ENCODE measurements around the gene TTC39C. TPM values are rescaled to one million over a fixed set of nuclear protein-coding genes. Genes with fewer than 3 reads are reported as not detected.

Gene TTC39C
- total and polyA plus RNA-seq, 5 donors from 2014 or later, result 109 to 274 (median 180) TPM

- Mint-ChIP-seq H3K27ac (peak overlapping the region; percentile 74 to 83 (median 82)), H3K4me3 (peak overlapping the region in 2 of 4 donors; percentile 45 to 61), H3K9me3 (no peaks in the 10 kb centered on the region), H3K4me1 (peaks cover 60 to 97% (median 85%) of the 10 kb centered on the region in 4 donors), H3K27me3 (no peaks in the 10 kb centered on the region), H3K36me3 (peaks cover 2% of the 10 kb centered on the region)
- Histone ChIP-seq H3K4me3 (ENCODE audit: low read depth, low read length) (no peak overlapping the region), H3K36me3 (ENCODE audit: control insufficient read depth, insufficient read depth, low read length) (peaks cover 11% of the 10 kb centered on the region), H3K27me3 (ENCODE audit: control insufficient read depth, insufficient read depth, low read length) (no peaks in the 10 kb centered on the region), H3K9me3 (ENCODE audit: control insufficient read depth in 2 of 2, low read length in 2 of 2) (no peaks in the 10 kb centered on the region), H3K4me1 (ENCODE audit: control insufficient read depth, insufficient read depth, low read length, poor library complexity, severe bottlenecking) (peaks cover 91% of the 10 kb centered on the region), H3K27ac (ENCODE audit: insufficient read depth, low read length, poor library complexity, severe bottlenecking) (peak overlapping the region; percentile 53)
- ATAC-seq (ENCODE audit: low read depth in 2 of 2) (no peak), DNase-seq (no peak)
These were observed 37.5 kb downstream of the TTC39C start for GRCh38 chr18:24052053-24052452.

- Histone ChIP-seq H3K4me3 (ENCODE audit: low read depth, low read length) (peak overlapping the region; percentile 63), H3K9me3 (ENCODE audit: control insufficient read depth in 2 of 2, low read length in 2 of 2) (no peaks in the 10 kb centered on the region), H3K27me3 (ENCODE audit: control insufficient read depth, insufficient read depth, low read length) (no peaks in the 10 kb centered on the region), H3K36me3 (ENCODE audit: control insufficient read depth, insufficient read depth, low read length) (peaks cover 7% of the 10 kb centered on the region), H3K27ac (ENCODE audit: insufficient read depth, low read length, poor library complexity, severe bottlenecking) (peak overlapping the region; percentile 52), H3K4me1 (ENCODE audit: control insufficient read depth, insufficient read depth, low read length, poor library complexity, severe bottlenecking) (peaks cover 81% of the 10 kb centered on the region)
- Mint-ChIP-seq H3K27me3 (no peaks in the 10 kb centered on the region), H3K4me1 (peaks cover 60 to 99% (median 88%) of the 10 kb centered on the region in 4 donors), H3K36me3 (peaks cover 8% of the 10 kb centered on the region), H3K9me3 (no peaks in the 10 kb centered on the region), H3K4me3 (peak overlapping the region; percentile 3 to 72 (median 48)), H3K27ac (peak overlapping the region; percentile 9 to 68 (median 65))
- no peak for ATAC-seq (ENCODE audit: low read depth in 2 of 2)
- peak in 1 of 3 donors; percentile 28 for DNase-seq
These were observed 38.7 kb downstream of the TTC39C start for GRCh38 chr18:24053211-24053610.

- ATAC-seq (ENCODE audit: low read depth in 2 of 2), result no peak
- Histone ChIP-seq H3K9me3 (ENCODE audit: control insufficient read depth in 2 of 2, low read length in 2 of 2) (no peaks in the 10 kb centered on the region), H3K27ac (ENCODE audit: insufficient read depth, low read length, poor library complexity, severe bottlenecking) (peak overlapping the region; percentile 52), H3K4me3 (ENCODE audit: low read depth, low read length) (peak overlapping the region; percentile 63), H3K36me3 (ENCODE audit: control insufficient read depth, insufficient read depth, low read length) (peaks cover 7% of the 10 kb centered on the region), H3K27me3 (ENCODE audit: control insufficient read depth, insufficient read depth, low read length) (no peaks in the 10 kb centered on the region), H3K4me1 (ENCODE audit: control insufficient read depth, insufficient read depth, low read length, poor library complexity, severe bottlenecking) (peaks cover 73% of the 10 kb centered on the region)
- peaks cover 8% of the 10 kb centered on the region for H3K36me3 Mint-ChIP-seq
- DNase-seq, result peak in 1 of 3 donors; percentile 19
- peak overlapping the region in 3 of 4 donors; percentile 56 to 72 (median 70) for H3K4me3 Mint-ChIP-seq
- peak overlapping the region in 2 of 3 donors; percentile 68 to 76 for H3K27ac Mint-ChIP-seq
- H3K9me3 Mint-ChIP-seq, result no peaks in the 10 kb centered on the region
- H3K4me1 Mint-ChIP-seq, result peaks cover 51 to 95% (median 83%) of the 10 kb centered on the region in 4 donors
- no peaks in the 10 kb centered on the region for H3K27me3 Mint-ChIP-seq
These were observed 39.6 kb downstream of the TTC39C start for GRCh38 chr18:24054130-24054529.

- no peaks in the 10 kb centered on the region for H3K27me3 ChIP-seq (ENCODE audit: control insufficient read depth, insufficient read depth, low read length)
- peaks cover 8% of the 10 kb centered on the region for H3K36me3 Mint-ChIP-seq
- peak overlapping the region; percentile 52 for H3K27ac ChIP-seq (ENCODE audit: insufficient read depth, low read length, poor library complexity, severe bottlenecking)
- H3K27me3 Mint-ChIP-seq, result no peaks in the 10 kb centered on the region
- H3K27ac Mint-ChIP-seq, result peak overlapping the region; percentile 43 to 74 (median 68)
- H3K4me1 Mint-ChIP-seq, result peaks cover 57 to 94% (median 84%) of the 10 kb centered on the region in 4 donors
- H3K9me3 ChIP-seq (ENCODE audit: control insufficient read depth in 2 of 2, low read length in 2 of 2), result no peaks in the 10 kb centered on the region
- peak overlapping the region; percentile 63 for H3K4me3 ChIP-seq (ENCODE audit: low read depth, low read length)
- DNase-seq, result peak in 1 of 3 donors; percentile 19
- H3K4me3 Mint-ChIP-seq, result peak overlapping the region; percentile 51 to 90 (median 78)
- peaks cover 66% of the 10 kb centered on the region for H3K4me1 ChIP-seq (ENCODE audit: control insufficient read depth, insufficient read depth, low read length, poor library complexity, severe bottlenecking)
- ATAC-seq (ENCODE audit: low read depth in 2 of 2), result peak in 1 of 2 donors; percentile 31
- peaks cover 5% of the 10 kb centered on the region for H3K36me3 ChIP-seq (ENCODE audit: control insufficient read depth, insufficient read depth, low read length)
- no peaks in the 10 kb centered on the region for H3K9me3 Mint-ChIP-seq
These were observed 40.7 kb downstream of the TTC39C start for GRCh38 chr18:24055009-24055804.

- no peaks in the 10 kb centered on the region for H3K27me3 ChIP-seq (ENCODE audit: control insufficient read depth, insufficient read depth, low read length)
- Mint-ChIP-seq H3K27me3 (no peaks in the 10 kb centered on the region), H3K9me3 (no peaks in the 10 kb centered on the region), H3K4me1 (peaks cover 58 to 92% (median 81%) of the 10 kb centered on the region in 4 donors), H3K4me3 (peak overlapping the region; percentile 51 to 90 (median 78)), H3K36me3 (peaks cover 8% of the 10 kb centered on the region), H3K27ac (peak overlapping the region; percentile 23 to 68 (median 29))
- no peaks in the 10 kb centered on the region for H3K9me3 ChIP-seq (ENCODE audit: control insufficient read depth in 2 of 2, low read length in 2 of 2)
- H3K27ac ChIP-seq (ENCODE audit: insufficient read depth, low read length, poor library complexity, severe bottlenecking), result peak overlapping the region; percentile 44
- H3K36me3 ChIP-seq (ENCODE audit: control insufficient read depth, insufficient read depth, low read length), result peaks cover 5% of the 10 kb centered on the region
- H3K4me3 ChIP-seq (ENCODE audit: low read depth, low read length), result peak overlapping the region; percentile 63
- peaks cover 66% of the 10 kb centered on the region for H3K4me1 ChIP-seq (ENCODE audit: control insufficient read depth, insufficient read depth, low read length, poor library complexity, severe bottlenecking)
- ATAC-seq (ENCODE audit: low read depth in 2 of 2) (no peak), DNase-seq (no peak)
These were observed 41.3 kb downstream of the TTC39C start for GRCh38 chr18:24055878-24056277.

- peak overlapping the region; percentile 20 to 68 (median 29) for H3K27ac Mint-ChIP-seq
- peak overlapping the region; percentile 60 for H3K27ac ChIP-seq (ENCODE audit: insufficient read depth, low read length, poor library complexity, severe bottlenecking)
These were observed 42.0 kb downstream of the TTC39C start for GRCh38 chr18:24056506-24056905.

GRCh38 chr18:24057804-24058203 lies 43.2 kb downstream of the TTC39C start:
- DNase-seq, result no peak
- no peaks in the 10 kb centered on the region for H3K27me3 ChIP-seq (ENCODE audit: control insufficient read depth, insufficient read depth, low read length)
- H3K4me1 ChIP-seq (ENCODE audit: control insufficient read depth, insufficient read depth, low read length, poor library complexity, severe bottlenecking), result peaks cover 60% of the 10 kb centered on the region
- Mint-ChIP-seq H3K27ac (peak overlapping the region in 2 of 3 donors; percentile 66 to 76), H3K27me3 (no peaks in the 10 kb centered on the region), H3K36me3 (peaks cover 8% of the 10 kb centered on the region), H3K4me3 (peak overlapping the region in 3 of 4 donors; percentile 9 to 44 (median 21)), H3K4me1 (peaks cover 67 to 92% (median 81%) of the 10 kb centered on the region in 4 donors), H3K9me3 (no peaks in the 10 kb centered on the region)
- H3K36me3 ChIP-seq (ENCODE audit: control insufficient read depth, insufficient read depth, low read length), result peaks cover 4% of the 10 kb centered on the region
- no peak overlapping the region for H3K4me3 ChIP-seq (ENCODE audit: low read depth, low read length)
- H3K9me3 ChIP-seq (ENCODE audit: control insufficient read depth in 2 of 2, low read length in 2 of 2), result no peaks in the 10 kb centered on the region
- no peak for ATAC-seq (ENCODE audit: low read depth in 2 of 2)
- H3K27ac ChIP-seq (ENCODE audit: insufficient read depth, low read length, poor library complexity, severe bottlenecking), result no peak overlapping the region

More at GRCh38 chr18:24056506-24056905, 42.0 kb downstream of the TTC39C start:
- DNase-seq, result no peak
- peaks cover 8% of the 10 kb centered on the region for H3K36me3 Mint-ChIP-seq
- Histone ChIP-seq H3K9me3 (ENCODE audit: control insufficient read depth in 2 of 2, low read length in 2 of 2) (no peaks in the 10 kb centered on the region), H3K4me3 (ENCODE audit: low read depth, low read length) (peak overlapping the region; percentile 63), H3K27me3 (ENCODE audit: control insufficient read depth, insufficient read depth, low read length) (no peaks in the 10 kb centered on the region), H3K4me1 (ENCODE audit: control insufficient read depth, insufficient read depth, low read length, poor library complexity, severe bottlenecking) (peaks cover 62% of the 10 kb centered on the region), H3K36me3 (ENCODE audit: control insufficient read depth, insufficient read depth, low read length) (peaks cover 5% of the 10 kb centered on the region)
- no peak for ATAC-seq (ENCODE audit: low read depth in 2 of 2)
- H3K4me1 Mint-ChIP-seq, result peaks cover 63 to 91% (median 80%) of the 10 kb centered on the region in 4 donors
- no peaks in the 10 kb centered on the region for H3K9me3 Mint-ChIP-seq
- no peaks in the 10 kb centered on the region for H3K27me3 Mint-ChIP-seq
- H3K4me3 Mint-ChIP-seq, result peak overlapping the region; percentile 51 to 90 (median 78)
